BJ (cell line): Measurements from ENCODE around the gene GREB1. TPM values are rescaled to one million over a fixed set of nuclear protein-coding genes. Genes with fewer than 3 reads are reported as not detected.

ENCODE experiments used
- CTCF ChIA-PET: fragments of 350-600 bp; formaldehyde crosslinking; extraction: SDS; loops from one replicate; lab custom pipeline; 2021; ENCODE audit warnings: antibody characterized with exemption, inconsistent platforms; lab: Yijun Ruan, JAX
- POLR2A ChIA-PET: fragments of 300-600 bp; sonication (Branson Sonifier 250); formaldehyde crosslinking; extraction: SDS; loops from one replicate; lab custom pipeline; 2021; ENCODE audit warnings: antibody characterized with exemption; lab: Charles Lee
- DNase-seq: peaks from one replicate; pipeline ENCODE4 v3.0.0-alpha.2; 2011; ENCODE audit warnings: low read depth
- H3K27me3 ChIP-seq: 2 replicates; pipeline ENCODE4 v1.6.0; 2011; ENCODE audit warnings: low read length; ENCODE audit not compliant: control insufficient read depth, insufficient read depth
- H3K36me3 ChIP-seq: 2 replicates; pipeline ENCODE4 v1.5.1; 2011; ENCODE audit warnings: low read length; ENCODE audit not compliant: control insufficient read depth, insufficient read depth
- H3K4me3 ChIP-seq: 2 replicates; pipeline ENCODE4 v1.5.1; 2011; ENCODE audit warnings: low read depth, mild to moderate bottlenecking, control low read depth, low read length
- polyA plus RNA-seq: library from polyadenylated mRNA; depleted of rRNA; stranded (reverse); fragments of >200 nt; gene quantifications from 2 replicates; pipeline ENCODE4 v1.2.3, GENCODE V29; 2011
- TF ChIP-seq, protein P1 (sequence below): IDR thresholded peaks from 2 replicates; pipeline ENCODE4 v1.5.1; 2011; ENCODE audit warnings: low read depth, mild to moderate bottlenecking, control low read depth, inconsistent platforms, low read length, moderate library complexity; ENCODE audit not compliant: insufficient read depth

GREB1 gene
- polyA plus RNA-seq, 1 experiment: not detected

DNA sequence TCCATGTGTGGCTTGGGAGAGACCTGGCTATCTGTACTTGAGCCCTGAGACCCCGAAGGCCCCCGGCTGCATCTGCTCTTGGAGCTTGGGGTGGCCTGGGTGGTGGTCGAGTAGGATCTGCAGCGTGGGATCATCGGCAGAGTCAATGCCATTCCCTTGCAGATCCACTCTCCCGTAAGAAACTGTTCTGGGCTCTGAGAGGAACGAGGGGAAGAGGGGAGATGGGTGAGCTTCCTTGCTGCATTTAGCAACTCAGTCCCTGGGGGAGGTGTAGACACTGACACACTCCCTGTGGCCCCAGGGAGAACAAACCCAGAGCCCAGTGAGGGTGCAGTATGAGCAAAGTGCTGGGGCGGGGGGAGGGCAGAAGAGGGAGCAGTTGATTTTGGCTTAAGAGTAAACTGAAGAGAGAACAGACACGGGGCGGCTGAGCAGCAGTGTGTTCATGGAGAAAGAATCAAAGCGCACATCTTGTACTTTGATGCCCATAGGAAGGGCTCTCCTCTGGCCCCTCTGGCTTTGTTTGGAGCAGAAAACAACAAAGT is 8.5 kb downstream of the GREB1 start:
- POLR2A ChIA-PET: no interaction called here
- no peak for DNase-seq
- TF ChIP-seq, protein P1, sequence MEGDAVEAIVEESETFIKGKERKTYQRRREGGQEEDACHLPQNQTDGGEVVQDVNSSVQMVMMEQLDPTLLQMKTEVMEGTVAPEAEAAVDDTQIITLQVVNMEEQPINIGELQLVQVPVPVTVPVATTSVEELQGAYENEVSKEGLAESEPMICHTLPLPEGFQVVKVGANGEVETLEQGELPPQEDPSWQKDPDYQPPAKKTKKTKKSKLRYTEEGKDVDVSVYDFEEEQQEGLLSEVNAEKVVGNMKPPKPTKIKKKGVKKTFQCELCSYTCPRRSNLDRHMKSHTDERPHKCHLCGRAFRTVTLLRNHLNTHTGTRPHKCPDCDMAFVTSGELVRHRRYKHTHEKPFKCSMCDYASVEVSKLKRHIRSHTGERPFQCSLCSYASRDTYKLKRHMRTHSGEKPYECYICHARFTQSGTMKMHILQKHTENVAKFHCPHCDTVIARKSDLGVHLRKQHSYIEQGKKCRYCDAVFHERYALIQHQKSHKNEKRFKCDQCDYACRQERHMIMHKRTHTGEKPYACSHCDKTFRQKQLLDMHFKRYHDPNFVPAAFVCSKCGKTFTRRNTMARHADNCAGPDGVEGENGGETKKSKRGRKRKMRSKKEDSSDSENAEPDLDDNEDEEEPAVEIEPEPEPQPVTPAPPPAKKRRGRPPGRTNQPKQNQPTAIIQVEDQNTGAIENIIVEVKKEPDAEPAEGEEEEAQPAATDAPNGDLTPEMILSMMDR: no peak
- no peak overlapping the region for H3K4me3 ChIP-seq
- H3K27me3 ChIP-seq: peaks cover 10% of the 10 kb centered on the region
- no peaks in the 10 kb centered on the region for H3K36me3 ChIP-seq
- CTCF ChIA-PET: no interaction called here

DNA sequence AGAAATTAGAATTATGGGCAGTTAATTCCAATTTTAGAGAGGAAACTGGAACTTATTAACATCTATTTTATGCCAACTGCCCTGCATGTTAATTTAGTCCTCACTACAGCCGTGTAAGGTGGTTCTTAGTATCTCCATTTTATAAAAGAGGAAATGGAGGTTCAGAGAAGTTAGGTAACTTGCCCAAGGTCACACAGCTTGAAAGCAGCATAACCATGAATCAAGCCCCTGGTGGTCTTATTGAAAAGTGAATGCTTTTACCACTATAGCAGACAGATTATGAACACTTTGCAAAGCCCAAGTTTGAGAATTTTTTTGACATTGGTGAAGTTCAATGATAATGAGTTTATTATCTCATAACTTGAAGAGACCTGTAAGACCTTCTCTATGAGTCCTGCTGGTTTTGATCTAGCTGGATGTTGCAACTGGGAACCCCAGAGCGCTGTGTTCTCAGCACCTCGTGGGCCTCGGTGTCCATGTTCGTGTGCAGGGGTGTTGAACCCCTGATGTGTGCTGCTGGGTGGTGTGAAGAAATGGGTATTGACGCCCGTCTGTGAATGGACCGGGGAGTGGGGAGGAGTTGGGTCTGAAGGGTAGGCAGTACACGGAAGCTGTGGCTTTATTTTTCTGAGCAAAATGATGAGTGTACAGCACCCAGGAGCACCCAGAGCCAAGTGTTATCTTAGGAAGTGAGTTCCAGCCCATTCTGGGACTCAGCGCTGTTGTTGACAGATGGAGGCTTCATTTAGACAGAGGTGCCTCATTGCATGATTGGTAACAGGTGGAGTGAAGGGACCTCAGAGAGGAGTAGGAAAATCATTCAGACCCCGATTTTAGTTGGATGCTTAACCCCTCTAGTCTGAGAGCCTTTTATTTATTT is 9.7 kb downstream of the GREB1 start:
- POLR2A ChIA-PET: no interaction called here

DNA sequence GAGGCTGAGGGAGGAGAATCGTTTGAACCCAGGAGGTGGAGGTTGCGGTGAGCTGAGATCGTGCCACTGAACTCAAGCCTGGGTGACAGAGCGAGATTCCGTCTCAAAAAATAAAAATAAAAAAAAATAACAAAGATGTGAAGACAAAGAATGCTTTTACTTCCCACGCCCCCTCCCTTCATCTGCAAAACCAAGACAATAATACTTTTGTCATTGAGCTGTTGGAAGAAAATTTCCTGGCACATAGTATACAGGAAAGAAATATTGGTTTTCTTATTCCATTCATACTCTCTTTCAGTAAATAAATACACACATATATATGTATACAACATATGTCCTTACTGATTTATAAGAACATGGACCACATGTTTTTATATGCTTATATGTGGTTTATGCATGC is 12.2 kb downstream of the GREB1 start:
- TF ChIP-seq, protein P1: no peak
- H3K4me3 ChIP-seq: no peak overlapping the region
- peaks cover 14% of the 10 kb centered on the region for H3K27me3 ChIP-seq
- POLR2A ChIA-PET: no interaction called here
- CTCF ChIA-PET: no interaction called here
- no peak for DNase-seq
- no peaks in the 10 kb centered on the region for H3K36me3 ChIP-seq

More for the DNA sequence above, 9.7 kb downstream of the GREB1 start:
- no peak for DNase-seq
- Histone ChIP-seq H3K36me3 (no peaks in the 10 kb centered on the region), H3K4me3 (no peak overlapping the region), H3K27me3 (peaks cover 10% of the 10 kb centered on the region)
- CTCF ChIA-PET: interaction anchor here (1.1 kb wide), 1 partner anchor 66 kb away, joined by 3 read pairs; no protein-coding TSS in a partner anchor
- TF ChIP-seq, protein P1: no peak

DNA sequence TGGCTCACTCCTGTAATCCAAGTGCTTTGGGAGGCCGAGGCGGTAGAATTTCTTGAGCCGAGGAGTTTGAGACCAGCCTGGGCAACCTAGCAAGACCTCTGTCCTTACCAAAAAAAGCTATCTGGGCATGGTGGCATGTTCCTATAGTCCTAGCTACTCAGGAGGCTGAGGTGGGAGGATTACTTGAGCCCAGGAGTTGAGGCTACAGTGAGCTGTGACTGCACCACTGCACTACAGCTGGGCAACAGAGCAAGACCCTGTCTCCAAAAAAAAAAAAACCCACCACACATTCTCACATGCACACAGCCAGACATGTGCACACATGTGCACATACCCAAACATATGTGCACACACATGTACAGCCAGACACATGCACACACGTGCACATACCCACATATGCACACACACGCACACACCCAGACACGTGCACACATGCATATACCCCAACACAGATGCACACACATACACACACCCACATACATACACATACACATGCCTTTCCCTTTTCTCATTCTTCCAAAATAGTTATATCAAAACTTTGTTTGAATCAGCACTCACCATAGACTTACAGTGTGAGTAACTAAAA is 14.2 kb downstream of the GREB1 start:
- H3K27me3 ChIP-seq: peaks cover 12% of the 10 kb centered on the region
- CTCF ChIA-PET: interaction anchor here (1.0 kb wide), 1 partner anchor 35 kb away, joined by 6 read pairs; no protein-coding TSS in a partner anchor

More for the DNA sequence above, 14.2 kb downstream of the GREB1 start:
- no peak for DNase-seq
- POLR2A ChIA-PET: no interaction called here
- Histone ChIP-seq H3K4me3 (no peak overlapping the region), H3K36me3 (no peaks in the 10 kb centered on the region)
- TF ChIP-seq, protein P1: no peak
